Measurements from ENCODE around the gene RFC5.
"Not testable (repeated sequence)": the region's sequence is repeated elsewhere in the genome, so short reads cannot be mapped to it uniquely, and the experiment has no call there.

Gene RFC5

DNA sequence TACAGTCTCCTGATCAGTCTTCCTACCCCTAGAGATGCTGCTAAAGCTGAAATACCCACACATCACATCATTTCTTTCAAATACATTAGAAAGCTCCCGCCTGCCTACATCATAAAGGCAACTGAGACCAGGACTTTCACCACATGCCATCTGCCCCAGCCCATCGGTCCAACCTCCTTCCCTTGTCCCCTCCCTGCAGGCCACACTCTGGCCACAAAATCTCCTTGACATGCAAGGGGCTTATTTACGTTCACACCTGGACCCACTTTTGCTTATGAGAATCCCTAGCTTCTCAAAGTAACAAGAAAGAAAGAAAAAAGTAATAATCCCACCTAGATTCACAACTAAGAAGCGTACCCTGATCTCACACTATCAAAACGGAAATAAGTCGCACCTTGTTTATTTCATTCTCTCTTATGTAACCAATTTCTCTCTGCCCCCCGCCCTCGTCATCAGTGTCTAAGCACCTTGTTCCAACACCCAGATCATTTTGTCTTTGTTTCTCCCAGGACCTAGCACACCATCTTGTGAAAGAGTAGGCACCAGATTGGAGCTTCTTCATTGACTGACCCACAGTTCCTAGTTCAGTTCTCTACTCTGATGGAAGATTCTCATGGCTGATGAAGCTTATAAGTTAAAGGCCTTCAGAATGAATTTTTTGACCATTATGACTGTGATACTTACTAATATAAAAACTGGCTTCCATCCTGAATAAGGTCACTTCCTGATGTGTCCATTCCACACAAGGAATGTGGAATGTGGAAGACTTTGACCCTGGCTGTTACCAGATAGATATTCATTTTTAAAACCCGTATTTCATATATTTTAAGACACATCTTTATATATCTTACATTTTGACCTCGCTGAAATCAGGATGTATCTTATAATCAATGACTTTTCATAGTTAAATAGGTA, 36.8 kb downstream of the RFC5 start:
- DNase-seq, result no peak

DNA sequence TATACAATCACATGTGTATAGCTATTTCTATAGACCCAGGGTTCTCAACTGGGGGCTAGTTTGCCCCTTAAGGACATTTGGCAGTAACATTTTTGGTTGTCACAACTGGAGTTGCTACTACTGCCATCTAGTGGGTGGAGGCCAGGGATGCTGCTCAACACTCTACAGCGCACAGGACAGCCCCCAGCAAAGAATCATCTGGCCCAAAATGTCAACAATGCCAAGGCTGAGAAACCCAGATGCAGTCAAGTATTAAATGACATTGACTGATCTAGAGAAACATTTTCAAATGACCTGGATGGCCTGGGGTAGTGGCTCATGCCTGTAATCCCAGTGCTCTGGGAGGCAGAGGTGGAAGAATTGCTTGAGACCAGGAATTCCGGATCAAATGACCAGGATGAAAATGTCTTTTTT, 38.6 kb downstream of the RFC5 start:
- DNase-seq, result peak; percentile 50

DNA sequence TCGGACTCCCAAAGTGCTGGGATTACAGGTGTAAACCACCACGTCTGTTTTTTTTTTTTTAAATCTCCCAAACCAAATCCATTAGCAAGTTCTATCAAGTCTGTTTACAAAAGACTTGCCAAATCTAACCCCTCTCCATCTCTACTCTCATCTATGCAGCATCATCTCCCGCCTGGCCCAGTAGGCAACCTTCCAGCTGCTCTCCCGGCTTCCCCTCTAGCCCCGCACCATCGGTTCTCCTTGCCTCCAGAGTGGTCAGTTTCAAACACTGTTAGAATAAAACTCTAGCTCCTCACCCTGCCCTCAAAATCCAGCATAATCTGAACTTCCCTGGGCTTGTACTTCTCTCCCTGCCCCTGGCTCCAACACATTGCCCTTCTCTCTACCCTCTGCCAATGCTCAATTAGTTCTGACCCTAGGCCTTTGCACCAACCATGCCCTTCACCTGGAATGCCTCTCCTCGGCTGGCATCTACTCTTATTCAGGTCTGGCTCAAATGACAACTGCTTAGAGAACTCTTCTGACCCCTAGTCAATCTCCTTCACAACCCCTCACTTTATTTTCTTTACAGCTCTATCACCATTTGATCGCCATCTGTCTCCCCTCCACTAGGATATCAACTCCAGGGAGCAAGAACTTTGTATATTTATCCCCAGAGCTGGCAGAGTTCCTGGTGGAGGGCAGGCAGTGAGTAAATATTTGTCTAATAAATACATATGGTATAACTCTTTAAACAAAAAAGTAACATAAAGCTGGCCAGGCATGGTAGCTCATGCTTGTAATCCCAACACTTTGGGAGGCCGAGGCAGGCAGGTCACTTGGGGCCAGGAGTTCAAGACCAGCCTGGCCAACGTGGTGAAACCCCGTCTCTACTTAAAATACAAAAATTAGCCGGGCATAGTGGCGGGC, 39.6 kb downstream of the RFC5 start:
- DNase-seq, result no peak

DNA sequence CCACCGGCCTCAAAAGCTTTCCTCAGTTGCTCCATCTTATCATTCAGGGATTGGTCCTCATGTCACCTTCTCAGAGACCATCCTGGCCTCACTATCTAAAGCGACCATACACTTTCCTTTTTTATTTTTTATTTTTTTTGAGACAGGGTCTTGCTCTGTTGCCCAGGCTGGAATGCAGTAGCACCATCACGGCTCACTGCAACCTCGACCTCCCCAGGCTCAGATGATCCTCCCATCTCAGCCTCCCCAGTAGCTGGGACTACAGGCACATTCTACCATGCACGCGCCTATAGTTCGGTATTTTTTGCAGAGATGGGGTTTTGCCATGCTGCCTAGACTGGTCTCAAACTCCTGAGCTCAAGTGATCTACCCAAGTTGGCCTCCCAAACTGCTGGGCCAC, 41.7 kb downstream of the RFC5 start:
- no peak for DNase-seq

DNA sequence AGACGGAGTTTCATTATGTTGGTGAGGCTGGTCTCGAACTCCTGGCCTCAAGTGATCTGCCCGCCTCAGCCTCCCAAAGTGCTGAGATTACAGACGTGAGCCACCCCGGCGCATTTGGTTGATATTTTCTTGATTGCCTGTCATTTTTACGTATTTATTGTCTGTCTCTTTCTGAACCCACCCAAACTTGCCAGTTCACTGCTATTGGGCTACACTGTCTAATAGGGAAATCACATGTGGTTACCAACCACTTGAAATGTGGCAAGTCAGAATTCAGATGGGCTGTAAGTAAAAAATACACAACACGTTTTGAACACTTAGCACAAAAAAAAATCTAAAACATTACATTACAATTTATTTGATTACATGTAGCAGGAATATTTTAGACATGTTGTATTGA, 42.4 kb downstream of the RFC5 start:
- no peak for DNase-seq

DNA sequence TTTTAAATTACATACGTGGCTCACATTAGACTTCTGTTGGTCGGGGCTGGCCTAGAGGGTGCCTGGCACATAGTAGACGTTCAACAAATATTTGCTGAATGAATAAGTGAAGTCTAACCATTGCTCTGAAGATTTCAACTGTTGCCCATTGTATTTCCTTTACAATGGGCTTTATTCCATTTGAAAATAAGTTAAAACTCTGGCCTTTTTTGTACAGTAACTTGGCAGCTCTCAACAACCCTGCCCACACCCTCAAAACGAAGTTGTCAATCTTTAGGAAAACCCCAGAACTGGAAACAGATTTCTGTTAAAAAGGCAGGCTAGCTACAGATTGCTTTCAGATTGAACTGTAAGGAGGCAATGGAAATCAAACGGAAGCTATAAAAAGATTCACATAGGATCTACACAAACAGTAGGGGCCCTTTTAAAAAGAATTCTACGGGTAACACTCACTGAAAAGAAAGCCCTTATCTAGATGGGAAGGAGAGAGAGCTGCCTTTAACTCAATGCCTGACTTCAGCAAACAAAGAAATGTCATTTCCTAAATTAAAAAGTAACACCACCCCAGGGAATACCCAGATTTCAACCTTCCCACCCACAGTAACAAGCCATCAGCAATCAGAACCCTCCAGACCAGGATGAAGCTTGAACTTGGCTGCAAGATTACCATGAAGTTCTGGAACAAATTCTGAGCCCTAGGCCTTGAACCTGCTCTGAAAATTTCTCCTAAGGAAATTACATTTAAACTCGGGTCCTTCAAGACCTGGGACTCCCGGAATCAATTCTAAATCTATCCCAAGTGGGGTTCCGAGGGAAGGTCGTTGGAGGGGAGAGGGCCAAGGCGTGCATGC, 43.1 kb downstream of the RFC5 start:
- no peak for DNase-seq

DNA sequence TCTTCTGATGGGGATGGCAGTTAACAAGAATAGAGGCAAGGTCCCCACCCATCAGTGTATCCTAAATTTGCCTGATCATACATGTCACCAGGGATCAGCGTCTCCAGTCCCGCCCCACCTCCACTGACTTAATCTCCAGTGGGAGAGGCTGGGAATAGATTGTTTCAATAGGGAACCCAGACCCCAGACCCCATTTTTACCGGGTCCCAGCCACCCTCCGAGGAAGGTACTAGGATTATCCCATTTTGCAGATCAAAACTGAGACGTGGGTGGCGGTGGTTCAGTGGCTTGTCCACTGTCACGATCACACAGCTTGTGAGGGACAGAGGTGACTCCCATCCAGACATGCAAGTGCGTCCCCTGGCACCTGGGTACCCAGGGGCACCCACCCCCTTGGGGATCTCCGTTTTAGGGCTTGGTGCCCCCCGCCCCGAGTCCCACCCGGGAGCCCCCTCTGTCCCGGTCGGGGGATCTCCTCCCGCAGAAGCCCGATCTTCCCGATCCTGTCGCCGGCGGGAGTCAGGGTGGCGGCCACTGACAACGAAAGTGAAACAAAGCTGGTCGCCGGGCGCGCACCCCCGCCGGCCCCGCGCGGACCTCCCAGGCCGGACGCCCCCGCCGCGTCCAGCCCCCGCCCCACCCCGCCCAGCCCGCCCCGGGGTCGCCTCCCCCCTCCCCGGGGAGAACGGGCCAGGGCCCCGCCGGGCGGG, 44.0 kb downstream of the RFC5 start:
- no peak for DNase-seq

DNA sequence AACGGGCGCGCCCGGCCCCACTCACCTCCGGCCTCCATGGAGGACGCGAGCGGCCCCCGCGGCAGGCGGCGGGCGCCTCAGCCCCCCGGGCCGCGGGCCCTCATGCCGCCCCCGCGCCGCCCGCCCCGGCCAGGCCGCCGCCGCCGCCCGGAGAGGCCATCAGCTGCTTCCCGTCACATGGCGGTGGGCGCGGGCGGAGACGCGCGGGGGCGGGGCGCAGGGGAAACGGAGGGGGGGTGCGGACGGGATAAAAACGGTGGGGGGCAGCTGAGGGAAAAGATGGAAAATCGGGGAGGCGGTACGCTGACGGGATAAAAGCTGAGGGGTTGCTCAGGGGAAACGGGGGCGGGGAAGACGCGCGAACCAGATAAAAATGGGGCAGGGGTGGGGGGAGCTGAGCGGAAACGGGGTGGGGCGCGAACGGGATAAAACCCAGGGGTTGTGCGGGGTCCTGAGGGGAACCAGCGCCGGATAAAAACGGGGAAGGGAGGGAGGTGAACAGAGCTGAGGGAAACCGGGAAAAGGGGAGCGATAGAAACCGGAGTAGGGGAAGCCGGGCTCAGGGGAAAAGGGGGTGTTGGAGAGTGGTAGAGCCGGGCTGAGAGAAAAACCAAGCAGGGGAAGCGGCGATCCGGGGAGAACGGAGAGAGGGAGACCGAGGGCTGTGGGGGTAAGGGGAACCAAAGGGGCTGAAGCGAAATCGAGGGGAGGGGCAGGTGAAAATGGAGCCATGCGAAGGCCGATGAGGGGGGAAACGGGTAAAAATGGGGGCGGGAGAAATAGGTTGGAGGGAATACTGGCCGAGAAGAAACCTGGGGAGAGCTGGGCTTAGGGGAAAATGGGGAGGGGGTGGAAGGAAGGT, 44.7 kb downstream of the RFC5 start, which contains the start of gene WSB2:
Gene WSB2 (minus strand): TSS at position 169 of the 862 bp plus-strand sequence. CDS start 131 bp downstream, at position 38.
- DNase-seq, result peak; percentile 63

DNA sequence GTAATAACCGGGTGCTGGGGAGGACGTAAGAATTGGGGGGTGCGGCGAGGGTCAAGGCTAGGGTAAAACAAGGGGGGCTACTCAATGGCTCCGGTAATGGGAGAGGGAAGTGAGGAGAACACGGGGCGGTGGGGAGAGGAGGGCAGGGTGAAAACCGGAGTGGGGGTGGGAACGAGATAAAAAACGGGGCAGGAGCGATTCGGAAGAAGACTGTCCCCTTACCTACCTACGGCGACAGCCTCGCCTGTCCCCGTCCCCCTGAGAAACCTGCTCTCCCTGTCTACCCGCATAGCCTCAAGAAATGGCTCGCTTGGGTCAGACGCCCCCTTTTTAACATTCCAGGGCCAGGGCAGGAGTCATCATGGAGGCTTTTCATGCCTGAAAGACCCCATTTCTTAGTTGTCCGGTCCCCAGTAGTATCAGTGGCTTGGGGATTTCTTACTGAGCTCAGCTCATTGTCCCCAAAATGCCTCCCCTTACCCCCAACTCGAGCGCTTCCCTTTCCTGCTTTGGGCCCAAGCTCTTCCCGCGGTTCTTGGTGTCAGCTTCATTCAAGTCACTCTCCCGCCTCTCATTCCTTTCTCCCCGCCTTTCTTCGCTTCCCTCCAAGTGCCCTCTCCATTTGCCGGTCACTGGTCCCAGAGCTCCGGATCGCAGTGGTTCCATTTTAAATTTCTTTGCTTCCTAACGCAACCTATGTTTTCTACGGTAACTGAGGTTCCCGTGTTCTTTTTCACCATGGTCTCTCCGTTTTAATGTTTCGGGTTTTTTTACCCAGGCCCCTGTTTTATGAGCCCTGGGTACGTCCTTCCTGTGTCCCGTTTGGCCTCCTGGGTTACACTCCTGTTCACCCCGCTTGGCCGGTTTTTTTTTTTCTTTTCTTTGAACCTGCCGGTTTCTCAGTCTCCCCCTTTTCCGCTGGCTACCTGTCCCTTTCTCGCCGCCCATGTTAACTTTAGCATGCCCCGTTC, 45.7 kb downstream of the RFC5 start:
- DNase-seq, result no peak

DNA sequence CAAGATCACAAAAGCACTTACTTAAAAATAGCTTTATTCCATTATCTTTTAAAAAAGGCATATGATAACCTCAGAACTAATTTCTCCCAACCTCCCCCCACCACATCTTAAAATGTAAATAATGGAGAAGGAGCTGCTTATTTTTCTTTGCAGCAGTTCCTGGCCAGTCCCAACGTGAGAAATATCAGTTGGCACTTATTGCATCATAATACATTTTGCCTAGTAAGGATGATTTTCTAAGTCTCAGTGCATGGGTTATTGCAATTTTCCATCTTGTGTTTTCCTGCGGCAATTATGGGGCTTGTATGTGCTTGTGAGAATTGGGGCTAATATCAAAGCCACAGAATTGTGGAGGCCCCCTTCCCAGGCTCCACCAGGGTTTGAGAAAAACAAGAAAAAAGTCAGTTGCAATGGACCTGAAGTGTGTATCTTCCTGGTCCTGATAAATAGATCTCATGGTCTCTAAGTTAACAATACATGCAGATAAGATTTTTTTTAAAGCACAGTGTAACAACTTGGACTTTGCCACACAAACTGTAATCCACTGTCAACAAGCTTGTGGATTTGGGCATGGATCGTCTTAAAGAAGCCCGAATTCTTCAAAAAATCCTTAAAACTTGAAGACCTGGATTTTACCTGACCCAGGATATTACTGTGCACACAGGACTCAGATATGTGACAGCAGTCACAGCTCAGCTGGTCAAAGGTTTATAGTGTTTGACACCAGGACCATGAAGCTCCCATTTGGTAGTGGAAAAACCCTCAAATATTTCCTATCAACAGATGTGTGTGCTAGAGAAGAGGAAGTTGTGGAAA, 47.3 kb downstream of the RFC5 start:
- DNase-seq, result no peak

DNA sequence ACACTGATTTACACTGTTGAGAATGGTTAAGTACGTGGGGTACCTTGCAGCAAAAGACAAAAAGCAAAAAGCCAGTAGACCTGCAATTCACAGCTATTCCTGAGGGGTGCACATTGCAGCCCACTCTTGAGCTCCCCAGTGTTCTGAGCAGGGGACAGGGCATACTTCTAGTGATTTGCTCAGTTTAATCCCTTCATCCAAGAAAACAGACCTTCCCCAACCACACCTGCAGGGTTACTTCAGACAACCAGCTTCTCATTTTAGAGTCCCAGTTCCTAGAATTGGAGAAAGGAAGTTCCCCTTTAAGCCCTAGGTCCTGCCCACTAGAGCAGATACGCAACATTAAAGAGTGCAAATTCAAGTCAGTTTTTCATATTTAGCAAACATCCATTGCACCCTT, 48.1 kb downstream of the RFC5 start:
- no peak for DNase-seq

DNA sequence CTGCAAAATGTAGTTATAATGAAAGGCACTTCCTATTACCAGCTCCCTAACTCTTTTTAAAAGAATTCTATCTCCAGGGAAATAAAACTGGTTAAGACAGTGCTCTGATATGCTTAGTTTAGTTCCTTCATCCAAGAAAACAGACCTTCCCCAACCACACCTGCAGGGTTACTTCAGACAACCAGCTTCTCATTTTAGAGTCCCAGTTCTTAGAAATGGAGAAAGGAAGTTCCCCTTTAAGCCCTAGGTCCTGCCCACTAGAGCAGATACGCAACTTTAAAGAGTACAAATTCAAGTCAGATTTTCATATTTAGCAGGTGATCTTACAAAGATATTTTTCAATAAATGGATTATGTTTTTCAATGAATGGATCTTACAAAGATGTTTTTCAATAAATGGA, 48.9 kb downstream of the RFC5 start:
- no peak for DNase-seq

DNA sequence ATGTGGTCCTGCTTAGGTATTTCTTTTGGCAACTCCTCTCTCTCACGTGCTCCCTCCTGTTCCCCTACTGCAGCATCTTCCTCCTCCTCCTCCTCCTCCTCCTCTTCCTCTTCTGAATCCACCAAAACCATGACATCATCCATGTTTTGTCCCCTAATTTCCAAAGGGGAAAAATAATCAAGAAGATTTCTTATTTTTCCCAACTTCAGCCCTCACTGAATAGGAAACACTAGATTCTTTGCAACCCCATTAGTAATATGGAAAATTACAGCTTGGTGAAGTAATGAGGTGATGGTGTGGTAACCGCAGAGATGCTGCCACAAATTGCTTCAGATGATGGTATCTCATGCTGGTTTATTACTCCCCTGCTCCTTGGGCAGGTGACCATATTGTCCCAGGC, 51.9 kb downstream of the RFC5 start:
- DNase-seq, result no peak

DNA sequence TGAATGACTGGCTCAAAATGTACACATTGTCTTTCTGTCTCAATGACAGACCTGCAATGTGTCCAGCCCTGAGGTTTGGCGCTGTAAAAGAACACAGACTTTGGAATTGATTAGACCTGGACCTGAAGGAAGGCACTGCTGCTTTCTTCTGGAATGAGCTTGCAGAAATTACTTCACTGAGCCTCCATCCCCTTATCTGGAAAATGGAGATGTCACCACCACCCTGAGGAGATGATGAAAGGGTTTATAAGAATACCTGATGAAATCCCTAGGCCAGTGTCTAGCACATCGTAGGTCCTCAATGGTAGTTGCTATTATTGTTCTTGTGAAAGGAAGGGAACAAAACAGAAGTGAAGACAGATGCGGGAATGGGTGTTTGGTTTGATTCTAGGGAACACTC, 54.1 kb downstream of the RFC5 start:
- no peak for DNase-seq

DNA sequence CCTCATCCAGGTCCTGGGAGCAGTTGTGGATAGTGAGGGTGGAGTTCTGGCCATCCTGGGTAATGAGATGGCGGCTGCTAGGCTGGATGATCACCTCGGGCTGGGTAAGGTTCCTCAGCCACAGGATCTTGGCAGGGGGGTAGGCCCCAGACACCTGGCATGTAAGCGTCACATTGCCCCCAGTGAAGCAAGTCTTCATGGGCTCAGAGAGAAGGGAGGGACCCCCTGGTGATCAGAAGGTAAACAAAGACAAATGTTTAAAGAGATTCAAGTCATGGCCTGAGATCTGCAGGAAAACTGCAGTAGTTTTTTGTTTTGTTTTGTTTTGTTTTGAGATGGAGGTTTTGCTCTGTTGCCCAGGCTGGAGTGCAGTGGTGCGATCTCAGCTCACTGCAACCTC, 57.3 kb downstream of the RFC5 start:
- no peak for DNase-seq

DNA sequence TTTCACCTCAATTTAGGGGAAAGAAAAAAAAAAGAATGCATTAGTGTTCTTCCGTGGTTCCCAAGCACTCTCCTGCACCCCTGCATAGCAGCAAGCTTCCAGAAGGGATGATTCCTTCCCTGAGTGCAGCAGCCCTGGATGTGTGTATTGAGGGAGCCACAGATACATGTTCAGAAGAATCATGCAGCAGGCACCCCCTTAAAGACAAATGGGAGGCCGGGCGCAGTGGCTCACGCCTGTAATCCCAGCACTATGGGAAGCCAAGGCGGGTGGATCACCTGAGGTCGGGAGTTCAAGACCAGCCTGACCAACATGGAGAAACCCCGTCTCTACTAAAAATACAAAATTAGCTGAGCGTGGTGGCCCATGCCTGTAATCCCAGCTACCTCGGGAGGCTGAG, 65.0 kb downstream of the RFC5 start:
- not testable (repeated sequence) for DNase-seq

All from activated T-cell treated with anti-CD3 and anti-CD28 coated beads for 4 hours (primary cell).